Muscle layer of colon (tissue), 2 donors: ENCODE measurements around the gene UBL3.

ENCODE experiments used
- H3K27ac ChIP-seq: one replicate; pipeline ENCODE4 v1.7.0; 2013; ENCODE audit warnings: low read depth, mild to moderate bottlenecking, low read length, moderate library complexity
- H3K27me3 ChIP-seq, 2 donors: one replicate each; pipeline ENCODE4 v1.7.0; 2013; ENCODE audit warnings: low read length in 2 of 2, mild to moderate bottlenecking in 2 of 2; ENCODE audit not compliant: insufficient read depth in 2 of 2, control insufficient read depth in 1 of 2
- H3K36me3 ChIP-seq: one replicate; pipeline ENCODE4 v1.7.0; 2013; ENCODE audit warnings: mild to moderate bottlenecking, low read length; ENCODE audit not compliant: insufficient read depth
- H3K4me1 ChIP-seq: one replicate; pipeline ENCODE4 v1.7.0; 2013; ENCODE audit warnings: mild to moderate bottlenecking, low read length; ENCODE audit not compliant: insufficient read depth
- H3K4me3 ChIP-seq, 2 donors: one replicate each; pipeline ENCODE4 v1.7.0; 2013; ENCODE audit warnings: low read length in 2 of 2, low read depth in 1 of 2, mild to moderate bottlenecking in 1 of 2, moderate library complexity in 1 of 2
- H3K9ac ChIP-seq: one replicate; pipeline ENCODE4 v1.7.0; 2013; ENCODE audit warnings: low read length
- H3K9me3 ChIP-seq: one replicate; pipeline ENCODE4 v1.7.0; 2013; ENCODE audit warnings: mild to moderate bottlenecking, low read length
- donor health status: abdominal sarcoma.
- donor health status: Adenocarcinoma of cecum.

UBL3 gene

GRCh38 chr13:29753618-29754472 lies 96.6 kb downstream of the UBL3 start:
- Histone ChIP-seq H3K27me3 (no peaks in the 10 kb centered on the region), H3K4me3 (no peak overlapping the region), H3K9me3 (no peaks in the 10 kb centered on the region), H3K9ac (no peak overlapping the region), H3K4me1 (no peaks in the 10 kb centered on the region), H3K27ac (no peak overlapping the region), H3K36me3 (no peaks in the 10 kb centered on the region)

GRCh38 chr13:29752175-29752574 lies 98.2 kb downstream of the UBL3 start:
- Histone ChIP-seq H3K36me3 (no peaks in the 10 kb centered on the region), H3K9ac (no peak overlapping the region), H3K27ac (no peak overlapping the region), H3K27me3 (no peaks in the 10 kb centered on the region), H3K4me3 (no peak overlapping the region), H3K4me1 (no peaks in the 10 kb centered on the region), H3K9me3 (no peaks in the 10 kb centered on the region)

GRCh38 chr13:29750183-29750530 lies 100.3 kb downstream of the UBL3 start:
- no peak overlapping the region for H3K9ac ChIP-seq
- no peaks in the 10 kb centered on the region for H3K36me3 ChIP-seq
- H3K4me1 ChIP-seq: peaks cover 12% of the 10 kb centered on the region
- no peak overlapping the region for H3K27ac ChIP-seq
- no peaks in the 10 kb centered on the region for H3K9me3 ChIP-seq
- no peaks in the 10 kb centered on the region for H3K27me3 ChIP-seq
- H3K4me3 ChIP-seq: no peak overlapping the region

GRCh38 chr13:29749401-29750182 lies 100.8 kb downstream of the UBL3 start:
- no peak overlapping the region for H3K9ac ChIP-seq
- no peak overlapping the region for H3K27ac ChIP-seq
- H3K4me3 ChIP-seq: no peak overlapping the region
- H3K36me3 ChIP-seq: no peaks in the 10 kb centered on the region
- H3K9me3 ChIP-seq: no peaks in the 10 kb centered on the region
- H3K27me3 ChIP-seq: no peaks in the 10 kb centered on the region
- H3K4me1 ChIP-seq: peaks cover 16% of the 10 kb centered on the region

GRCh38 chr13:29748097-29748496 lies 102.3 kb downstream of the UBL3 start:
- Histone ChIP-seq H3K9me3 (no peaks in the 10 kb centered on the region), H3K4me3 (no peak overlapping the region), H3K27ac (no peak overlapping the region), H3K27me3 (no peaks in the 10 kb centered on the region), H3K9ac (no peak overlapping the region), H3K36me3 (no peaks in the 10 kb centered on the region), H3K4me1 (peaks cover 29% of the 10 kb centered on the region)

GRCh38 chr13:29746148-29746677 lies 104.2 kb downstream of the UBL3 start:
- Histone ChIP-seq H3K4me1 (peaks cover 32% of the 10 kb centered on the region), H3K36me3 (no peaks in the 10 kb centered on the region), H3K9me3 (no peaks in the 10 kb centered on the region), H3K27ac (no peak overlapping the region), H3K27me3 (no peaks in the 10 kb centered on the region), H3K9ac (no peak overlapping the region), H3K4me3 (no peak overlapping the region)

- peaks cover 32% of the 10 kb centered on the region for H3K4me1 ChIP-seq
- H3K4me3 ChIP-seq: no peak overlapping the region
- H3K9ac ChIP-seq: no peak overlapping the region
- no peaks in the 10 kb centered on the region for H3K9me3 ChIP-seq
- H3K27me3 ChIP-seq: no peaks in the 10 kb centered on the region
- no peaks in the 10 kb centered on the region for H3K36me3 ChIP-seq
- no peak overlapping the region for H3K27ac ChIP-seq
Observed at GRCh38 chr13:29745704-29746103, 104.7 kb downstream of the UBL3 start.

GRCh38 chr13:29743201-29743786 lies 107.1 kb downstream of the UBL3 start:
- Histone ChIP-seq H3K4me3 (no peak overlapping the region), H3K9me3 (no peaks in the 10 kb centered on the region), H3K9ac (no peak overlapping the region), H3K27me3 (no peaks in the 10 kb centered on the region), H3K4me1 (peaks cover 32% of the 10 kb centered on the region), H3K27ac (peak overlapping the region; percentile 80), H3K36me3 (no peaks in the 10 kb centered on the region)

- Histone ChIP-seq H3K4me1 (peaks cover 28% of the 10 kb centered on the region), H3K9ac (no peak overlapping the region), H3K27ac (no peak overlapping the region), H3K27me3 (no peaks in the 10 kb centered on the region), H3K4me3 (no peak overlapping the region), H3K36me3 (no peaks in the 10 kb centered on the region), H3K9me3 (no peaks in the 10 kb centered on the region)
Observed at GRCh38 chr13:29740961-29741360, 109.5 kb downstream of the UBL3 start.

GRCh38 chr13:29737061-29737460 lies 113.4 kb downstream of the UBL3 start:
- no peaks in the 10 kb centered on the region for H3K9me3 ChIP-seq
- no peaks in the 10 kb centered on the region for H3K27me3 ChIP-seq
- H3K27ac ChIP-seq: no peak overlapping the region
- H3K4me3 ChIP-seq: no peak overlapping the region
- no peaks in the 10 kb centered on the region for H3K4me1 ChIP-seq
- no peaks in the 10 kb centered on the region for H3K36me3 ChIP-seq
- H3K9ac ChIP-seq: no peak overlapping the region

GRCh38 chr13:29733147-29733611 lies 117.2 kb downstream of the UBL3 start:
- Histone ChIP-seq H3K36me3 (no peaks in the 10 kb centered on the region), H3K4me1 (no peaks in the 10 kb centered on the region), H3K4me3 (no peak overlapping the region), H3K27me3 (no peaks in the 10 kb centered on the region), H3K9ac (no peak overlapping the region), H3K9me3 (no peaks in the 10 kb centered on the region), H3K27ac (no peak overlapping the region)
